Right lung (tissue), 10 donors: ENCODE results near the gene HMGCS2. TPM values are rescaled to one million over a fixed set of nuclear protein-coding genes. Genes with fewer than 3 reads are reported as not detected.

Experiments
- DNase-seq, 2 donors: peaks; one replicate each; pipeline ENCODE4 v3.0.0-alpha.2; 2013
- long read RNA-seq, 8 donors: transcript quantifications; one replicate each; lab custom pipeline, GENCODE V29; 2026
- polyA plus RNA-seq, 5 donors: library from polyadenylated mRNA; unstranded; fragments of 120-200 nt; gene quantifications; one replicate each; pipeline versions ENCODE4 v1.2.1 to v1.2.3, GENCODE V29; 2013; ENCODE audit warnings: inconsistent platforms in 1 of 5, low replicate concordance in 1 of 5; ENCODE audit not compliant: insufficient read length in 5 of 5, insufficient read depth in 1 of 5

The HMGCS2 gene
- 1 to 10 TPM in 1 of 5 donors, under 1 TPM in 4; 0.35 to 2.8 (median 0.53) TPM for polyA plus RNA-seq
- long read RNA-seq, donor 1 = 0 reads
- long read RNA-seq, donor 2 = 0 reads
- long read RNA-seq, donor 3 = 0 reads
- long read RNA-seq, donor 4 = 0 reads
- long read RNA-seq, donor 5, partial matches to known transcripts = 0 of 2 reads
- long read RNA-seq, donor 5, other reads (novel, unspliced or antisense) = 0 of 2 reads
- long read RNA-seq, donor 6 = 0 reads
- long read RNA-seq, donor 7 = 0 reads
- long read RNA-seq, donor 8 = 0 reads

DNA sequence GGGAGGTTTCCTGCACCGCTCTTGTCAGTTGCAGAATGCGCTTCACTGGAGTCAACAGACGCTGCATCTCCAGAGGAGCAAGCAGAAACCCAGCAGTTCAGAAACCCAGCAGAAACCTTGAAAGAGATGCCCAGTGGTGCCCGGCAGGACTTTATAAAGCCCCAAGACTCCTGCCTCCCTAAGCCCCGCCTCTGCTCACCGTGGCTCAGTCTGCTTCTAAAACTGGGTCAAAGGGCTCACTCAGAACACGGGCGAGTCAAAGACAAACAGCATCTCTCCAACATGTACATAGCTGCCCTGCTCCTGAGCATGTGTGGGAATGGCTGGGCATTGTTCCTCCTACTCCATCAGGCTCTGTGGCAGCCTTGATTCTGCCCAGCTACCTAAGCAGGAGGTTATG, at the start of gene HMGCS2:
Gene HMGCS2, minus strand, starts transcription at position 128 of the 400 bp plus-strand sequence. Its CDS starts 61 bp downstream, at position 67.
- DNase-seq = no peak

- DNase-seq = no peak
Measured at GRCh38 chr1:119818181-119818580, 49.5 kb upstream of the HMGCS2 start.

DNA sequence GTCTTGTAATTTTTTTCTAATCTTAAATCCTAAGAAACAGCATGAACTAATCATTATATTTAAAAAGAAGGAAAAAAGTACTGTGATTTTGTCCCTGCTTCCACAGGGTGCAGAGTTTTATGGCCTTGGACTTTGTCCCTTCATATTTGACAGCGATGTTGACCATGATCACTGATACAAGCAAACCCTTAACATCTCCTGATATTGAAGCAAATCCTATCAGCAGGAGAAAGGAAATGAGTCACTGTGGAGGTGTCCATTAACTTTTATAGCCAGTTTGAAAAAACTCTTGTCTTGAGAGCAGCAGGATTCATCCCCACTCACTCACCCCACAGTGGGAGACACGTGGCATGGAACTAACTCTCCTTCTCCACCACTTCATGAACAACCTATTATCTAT, 47.7 kb upstream of the HMGCS2 start:
- DNase-seq = no peak

DNA sequence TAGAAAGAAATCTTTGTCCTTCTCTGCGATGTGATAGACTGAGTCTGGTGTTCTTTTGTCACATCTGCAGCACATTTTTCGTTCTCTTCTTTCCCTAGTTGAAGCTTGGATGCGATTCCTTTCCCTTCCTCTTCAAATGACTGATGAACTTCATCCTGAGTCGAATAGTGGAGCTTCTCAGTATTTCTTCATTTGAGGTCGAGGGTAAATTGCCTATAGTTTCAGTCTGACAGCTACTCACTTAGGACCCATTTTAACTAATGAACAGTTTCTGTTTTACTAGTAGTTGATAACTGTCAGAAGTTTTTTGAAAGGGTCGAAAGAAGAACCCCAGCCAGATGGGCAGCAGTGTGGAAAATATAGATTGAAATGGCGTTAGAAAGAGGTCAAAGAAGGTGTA, 47.2 kb upstream of the HMGCS2 start:
- DNase-seq = no peak

- DNase-seq = no peak
Measured at GRCh38 chr1:119815361-119815760, 46.7 kb upstream of the HMGCS2 start.

- no peak for DNase-seq
Measured at GRCh38 chr1:119814288-119814687, 45.6 kb upstream of the HMGCS2 start.

- no peak for DNase-seq
Measured at GRCh38 chr1:119811985-119812557, 43.4 kb upstream of the HMGCS2 start.

- DNase-seq = no peak
Measured at GRCh38 chr1:119811387-119811786, 42.7 kb upstream of the HMGCS2 start, which contains the start of gene REG4. Gene REG4, minus strand, starts transcription at chr1:119811460. Its CDS starts 2,691 bp downstream, at chr1:119808769.

GRCh38 chr1:119808972-119809550, 40.4 kb upstream of the HMGCS2 start:
- DNase-seq = peak in 1 of 2 donors; percentile 64

- DNase-seq = no peak
Measured at GRCh38 chr1:119808491-119808890, 39.8 kb upstream of the HMGCS2 start.

- DNase-seq = no peak
Measured at GRCh38 chr1:119806489-119806888, 37.8 kb upstream of the HMGCS2 start.

GRCh38 chr1:119805746-119806145, 37.0 kb upstream of the HMGCS2 start:
- DNase-seq = no peak

DNA sequence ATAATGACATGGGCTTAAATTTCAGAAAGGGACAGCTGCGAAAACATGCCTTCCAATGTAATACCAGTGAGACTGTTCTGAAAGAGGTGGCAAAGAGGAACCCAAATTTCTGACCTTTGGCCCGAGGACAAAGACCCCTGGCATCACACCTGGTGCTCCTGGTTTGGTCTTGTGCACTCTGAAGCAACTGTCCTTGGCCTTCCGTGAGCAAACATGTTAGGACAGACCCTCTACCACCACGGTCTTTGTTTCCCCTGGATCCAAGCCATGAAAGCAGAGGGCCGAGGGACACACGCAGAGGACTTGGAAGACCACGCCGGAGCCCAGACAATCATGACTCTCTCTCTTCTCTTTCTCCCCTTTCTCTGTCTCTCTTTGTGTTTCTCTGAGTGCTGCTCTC, 36.5 kb upstream of the HMGCS2 start:
- DNase-seq = no peak

DNA sequence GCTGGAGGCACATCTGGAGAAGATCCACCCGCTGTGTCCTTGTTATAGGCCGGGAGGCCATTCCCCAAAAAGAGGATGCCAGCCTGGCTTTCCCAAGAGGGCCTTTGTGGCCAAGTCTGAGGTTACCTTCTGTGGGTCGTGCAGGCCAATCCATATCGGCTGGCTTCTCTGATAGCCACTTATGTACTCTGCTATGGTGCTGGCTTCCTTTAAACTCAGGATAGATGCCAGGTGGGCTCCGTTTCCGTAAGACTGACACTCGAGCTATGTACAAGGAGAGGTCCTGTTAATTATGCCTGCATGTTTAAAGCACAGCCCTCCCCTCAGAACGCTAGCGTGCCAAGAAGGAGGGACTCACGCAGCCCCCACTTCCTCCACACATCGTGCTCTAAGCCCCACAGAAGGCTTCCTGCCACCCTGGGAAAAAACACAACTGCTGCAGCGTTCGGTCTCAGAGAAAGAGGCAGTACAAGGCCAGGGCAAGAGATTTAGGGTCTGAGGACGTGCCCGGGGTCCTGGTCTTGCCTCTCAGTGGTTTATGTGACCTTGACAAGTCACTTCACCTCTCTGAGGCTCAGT, 31.0 kb upstream of the HMGCS2 start:
- DNase-seq = no peak

- no peak for DNase-seq
Measured at GRCh38 chr1:119799003-119799402, 30.3 kb upstream of the HMGCS2 start.

DNA sequence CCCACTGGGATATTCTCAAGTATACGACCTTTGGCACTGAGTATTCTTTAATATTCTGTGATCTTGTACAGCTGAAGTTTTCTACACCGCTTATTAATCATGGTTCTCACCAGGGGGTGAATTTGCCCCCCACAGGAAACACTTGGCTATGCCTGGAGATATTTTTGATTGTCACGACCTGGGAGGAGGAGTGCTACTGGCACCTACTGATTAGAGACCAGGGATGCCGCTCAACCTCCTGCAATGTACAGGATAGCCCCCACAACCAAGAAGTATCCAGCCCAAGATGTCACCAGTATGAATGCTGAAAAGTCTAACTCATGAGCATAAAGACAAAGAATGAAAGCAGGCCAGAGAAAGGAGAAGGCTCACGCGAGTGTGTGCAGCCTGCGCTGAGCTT, 28.9 kb upstream of the HMGCS2 start:
- DNase-seq = no peak

DNA sequence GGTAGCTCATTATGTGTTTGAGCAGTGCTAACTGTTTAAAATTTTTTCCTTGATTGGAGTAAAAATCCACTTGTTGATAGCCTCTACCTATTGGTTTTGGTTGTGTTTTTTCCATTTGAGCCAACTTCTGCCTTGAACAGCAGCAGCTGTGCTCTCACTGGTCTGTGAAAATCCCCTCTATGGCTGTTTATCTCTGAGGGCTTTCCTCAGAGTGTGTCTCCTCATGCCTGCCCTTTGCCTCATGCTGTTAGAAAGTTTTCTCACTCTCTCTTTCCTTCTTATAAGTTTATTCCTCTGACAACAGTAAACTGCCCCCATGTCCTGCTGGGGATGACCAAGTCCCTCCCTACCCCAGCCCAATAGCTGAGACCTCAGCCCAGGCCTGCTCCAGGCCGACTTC, 28.5 kb upstream of the HMGCS2 start:
- DNase-seq = no peak

- no peak for DNase-seq
Measured at GRCh38 chr1:119795261-119796200, 26.8 kb upstream of the HMGCS2 start.

DNA sequence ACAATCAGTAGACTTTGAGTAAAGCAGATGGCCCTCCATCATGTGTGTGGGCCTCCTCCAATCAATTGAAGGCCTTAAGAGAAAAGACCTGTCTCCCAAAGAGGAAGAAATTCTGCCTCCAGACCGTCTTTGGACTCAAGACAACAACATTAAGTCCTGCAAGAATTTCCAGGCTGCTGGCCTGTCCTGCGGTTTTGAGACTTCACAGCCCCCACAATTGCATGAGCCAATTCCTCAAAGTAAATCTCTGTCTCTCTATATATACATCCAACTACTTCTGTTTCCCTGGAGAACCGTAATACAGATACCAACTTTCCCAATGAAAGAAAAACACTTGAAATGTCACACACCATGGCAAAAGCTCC, 26.2 kb upstream of the HMGCS2 start:
- no peak for DNase-seq

DNA sequence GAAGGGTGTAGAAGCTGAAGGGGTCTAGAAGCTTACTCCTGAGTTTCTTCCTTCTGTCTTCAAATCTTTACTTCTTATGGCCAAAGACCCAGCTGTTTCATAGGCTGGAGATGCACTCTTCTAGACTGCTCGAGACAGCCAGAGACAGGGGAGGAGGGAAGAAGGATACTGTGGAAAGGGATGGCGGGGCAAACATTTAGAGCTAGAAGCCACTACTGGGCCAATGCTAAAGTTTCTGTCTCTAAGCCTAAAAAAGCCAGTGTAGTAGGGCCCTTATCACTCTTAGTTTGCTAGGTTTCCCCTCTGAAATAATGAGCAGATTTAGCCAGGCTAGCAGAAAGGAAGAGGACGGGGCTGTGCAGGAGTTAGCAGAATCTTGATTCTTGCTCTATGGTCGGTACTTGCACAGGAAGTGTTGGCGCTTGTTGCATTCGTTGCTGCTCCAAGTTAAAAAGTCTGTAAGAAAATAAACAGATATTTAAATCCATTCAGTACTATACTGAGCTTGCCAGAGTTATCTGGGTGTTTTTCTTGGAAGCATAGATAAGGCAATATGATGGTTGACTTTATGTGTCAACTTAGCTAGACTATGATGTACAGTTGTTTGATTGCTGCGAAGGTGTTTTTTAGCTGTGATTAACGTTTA, 25.6 kb upstream of the HMGCS2 start:
- no peak for DNase-seq

- no peak for DNase-seq
Measured at GRCh38 chr1:119791377-119791776, 22.7 kb upstream of the HMGCS2 start.
